Astrocyte of the spinal cord (primary cell): ENCODE results near the gene CNTRL.

Source experiments
- DNase-seq: peaks from one replicate; pipeline ENCODE4 v3.0.0; 2011; ENCODE audit warnings: low read depth, low spot score
- H3K4me3 ChIP-seq: 2 replicates; pipeline ENCODE4 v1.5.1; 2011; ENCODE audit warnings: low read depth, mild to moderate bottlenecking, low read length, moderate library complexity
- in situ Hi-C: cut with HindIII; loops from 2 replicates; pipeline ENCODE4 v1.10.0; 2017; ENCODE audit warnings: low sequenced_read_pairs
- TF ChIP-seq, protein P1 (sequence below): IDR thresholded peaks from 2 replicates; pipeline ENCODE4 v1.5.1; 2012; ENCODE audit warnings: low read depth, mild to moderate bottlenecking, low read length, inconsistent platforms

CNTRL gene

GRCh38 chr9:121220996-121221663 is 146.4 kb downstream of the CNTRL start:
- TF ChIP-seq, protein P1, sequence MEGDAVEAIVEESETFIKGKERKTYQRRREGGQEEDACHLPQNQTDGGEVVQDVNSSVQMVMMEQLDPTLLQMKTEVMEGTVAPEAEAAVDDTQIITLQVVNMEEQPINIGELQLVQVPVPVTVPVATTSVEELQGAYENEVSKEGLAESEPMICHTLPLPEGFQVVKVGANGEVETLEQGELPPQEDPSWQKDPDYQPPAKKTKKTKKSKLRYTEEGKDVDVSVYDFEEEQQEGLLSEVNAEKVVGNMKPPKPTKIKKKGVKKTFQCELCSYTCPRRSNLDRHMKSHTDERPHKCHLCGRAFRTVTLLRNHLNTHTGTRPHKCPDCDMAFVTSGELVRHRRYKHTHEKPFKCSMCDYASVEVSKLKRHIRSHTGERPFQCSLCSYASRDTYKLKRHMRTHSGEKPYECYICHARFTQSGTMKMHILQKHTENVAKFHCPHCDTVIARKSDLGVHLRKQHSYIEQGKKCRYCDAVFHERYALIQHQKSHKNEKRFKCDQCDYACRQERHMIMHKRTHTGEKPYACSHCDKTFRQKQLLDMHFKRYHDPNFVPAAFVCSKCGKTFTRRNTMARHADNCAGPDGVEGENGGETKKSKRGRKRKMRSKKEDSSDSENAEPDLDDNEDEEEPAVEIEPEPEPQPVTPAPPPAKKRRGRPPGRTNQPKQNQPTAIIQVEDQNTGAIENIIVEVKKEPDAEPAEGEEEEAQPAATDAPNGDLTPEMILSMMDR: no peak
- no peak for DNase-seq
- H3K4me3 ChIP-seq: no peak overlapping the region
- in situ Hi-C loops: no loop called here

DNA sequence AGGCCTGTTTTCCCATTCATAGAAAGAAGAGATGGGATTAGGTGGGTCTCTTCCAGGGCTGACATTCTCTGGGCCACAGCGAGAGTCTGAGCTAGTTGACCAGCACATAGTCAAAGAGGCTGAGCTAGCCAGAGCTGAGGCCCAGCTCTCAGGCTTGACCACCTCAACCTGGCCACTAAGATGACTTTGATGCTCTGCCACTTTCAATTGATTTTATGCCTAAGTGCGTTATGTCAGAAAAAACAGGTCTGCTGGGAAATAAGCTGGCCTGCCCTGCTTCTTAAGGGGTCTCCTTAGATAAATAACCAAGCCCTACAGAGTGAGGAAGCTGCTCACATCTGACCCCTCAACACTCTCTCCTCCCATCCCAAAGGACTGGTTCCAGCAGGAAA is 146.9 kb downstream of the CNTRL start:
- in situ Hi-C loops: no loop called here
- TF ChIP-seq, protein P1: no peak
- no peak for DNase-seq
- no peak overlapping the region for H3K4me3 ChIP-seq

DNA sequence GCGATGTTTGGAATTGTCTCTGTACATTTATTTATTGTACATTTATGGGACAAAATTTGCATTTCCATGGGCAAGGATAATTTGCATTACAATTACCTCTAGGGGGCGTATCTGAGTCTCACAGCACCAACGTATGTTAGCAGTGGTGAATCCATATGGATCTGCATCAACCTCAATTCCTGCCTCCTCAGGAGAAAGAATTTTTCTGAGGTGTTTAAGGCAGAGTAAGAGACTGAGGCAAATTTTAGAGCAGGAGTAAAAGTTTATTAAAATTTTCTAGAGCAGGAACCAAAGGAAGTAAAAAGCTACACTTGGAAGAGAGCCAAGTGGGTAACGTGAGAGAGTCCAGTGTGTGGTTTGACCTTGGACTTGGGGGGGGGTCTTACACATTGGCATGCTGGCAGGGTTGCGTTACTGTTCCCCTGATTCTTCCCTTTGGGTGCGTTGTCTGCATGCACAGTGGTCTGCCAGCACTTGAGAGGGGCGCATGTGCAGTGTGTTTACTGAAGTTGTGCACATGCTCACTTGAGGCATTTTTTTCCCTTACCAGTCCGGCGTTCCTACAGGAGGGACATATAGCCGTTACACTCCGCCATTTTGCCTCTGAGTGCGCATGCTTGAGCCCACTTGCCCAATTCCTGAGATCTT is 147.9 kb downstream of the CNTRL start:
- H3K4me3 ChIP-seq: no peak overlapping the region
- in situ Hi-C loops: no loop called here
- TF ChIP-seq, protein P1: peak; percentile 72
- peak; percentile 52 for DNase-seq

DNA sequence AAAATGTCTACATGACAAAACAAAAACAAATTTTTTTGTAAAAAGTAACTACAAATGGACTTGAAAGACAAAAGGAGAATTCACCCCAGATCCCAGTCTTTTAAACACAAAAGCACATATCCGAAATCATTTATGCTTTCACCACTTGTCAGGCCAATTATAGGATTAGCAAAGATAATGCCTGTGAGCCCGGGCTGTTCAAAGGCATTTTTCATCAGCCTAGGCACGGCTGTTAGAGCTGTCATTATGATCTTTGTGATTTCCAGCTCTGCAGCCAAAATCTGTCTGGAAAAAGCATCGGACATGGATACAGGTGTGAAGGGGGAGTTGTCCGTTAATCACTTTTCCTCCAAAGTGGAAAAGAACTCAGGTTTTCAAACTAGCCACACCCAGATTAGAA is 150.5 kb downstream of the CNTRL start:
- DNase-seq: no peak
- H3K4me3 ChIP-seq: no peak overlapping the region
- in situ Hi-C loops: no loop called here
- TF ChIP-seq, protein P1: no peak

DNA sequence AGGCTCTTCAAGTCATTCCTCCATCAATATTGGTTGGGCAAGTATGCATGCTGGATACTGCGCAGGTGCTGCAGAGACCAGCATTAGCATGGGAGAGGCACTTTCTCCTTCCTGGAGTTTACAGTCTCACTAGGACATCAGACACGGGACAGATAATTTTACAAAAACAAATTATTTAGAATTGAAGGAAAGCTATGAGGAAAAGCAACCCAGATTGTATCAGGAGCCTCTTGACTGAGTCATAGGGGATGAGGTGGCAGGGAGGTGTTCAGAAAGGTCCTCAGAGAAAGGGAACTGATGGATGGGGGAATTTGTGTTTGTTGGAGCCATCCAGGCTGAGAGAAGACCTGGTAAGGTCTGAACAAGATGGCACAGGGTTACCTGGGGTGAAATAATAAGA is 151.4 kb downstream of the CNTRL start:
- no peak overlapping the region for H3K4me3 ChIP-seq
- in situ Hi-C loops: no loop called here
- DNase-seq: no peak
- TF ChIP-seq, protein P1: no peak
